GM23338 (cell line): ENCODE results near the gene MCC. TPM values are rescaled to one million over a fixed set of nuclear protein-coding genes. Genes with fewer than 3 reads are reported as not detected.

ENCODE experiments used
- ATAC-seq: fragments of 200-7000 bp; cut with Tn5 transposase; 3 replicates; pipeline ENCODE4 v1.9.1; 2020
- DNase-seq: peaks from one replicate; pipeline ENCODE4 v3.0.0-alpha.2; 2015; ENCODE audit warnings: low spot score
- H2AFZ ChIP-seq: fragments of 200-600 bp; sonication (generic); 2 replicates; pipeline ENCODE4 v1.8.0; 2016; ENCODE audit warnings: antibody characterized with exemption, mild to moderate bottlenecking, moderate library complexity
- H3F3A ChIP-seq: fragments of 200-600 bp; sonication (generic); replicated peaks from 2 replicates; pipeline ENCODE4 v1.8.0; 2017; ENCODE audit warnings: antibody characterized with exemption, mixed run types, low read depth
- H3K27ac ChIP-seq: fragments of 200-600 bp; sonication (generic); 2 replicates; pipeline ENCODE4 v1.6.1; 2016; ENCODE audit warnings: low read depth
- H3K27me3 ChIP-seq: fragments of 200-600 bp; sonication (generic); 2 replicates; pipeline ENCODE4 v1.8.0; 2016; ENCODE audit warnings: mild to moderate bottlenecking, mixed run types, moderate library complexity; ENCODE audit not compliant: insufficient read depth
- H3K36me3 ChIP-seq: fragments of 200-600 bp; sonication (generic); 2 replicates; pipeline ENCODE4 v1.8.0; 2016; ENCODE audit warnings: mild to moderate bottlenecking; ENCODE audit not compliant: insufficient read depth
- H3K4me1 ChIP-seq: fragments of 200-600 bp; sonication (generic); 2 replicates; pipeline ENCODE4 v1.8.0; 2016; ENCODE audit warnings: mild to moderate bottlenecking, moderate library complexity; ENCODE audit not compliant: insufficient read depth
- H3K4me2 ChIP-seq: fragments of 200-600 bp; sonication (generic); 2 replicates; pipeline ENCODE4 v1.7.1; 2017; ENCODE audit warnings: mixed run types
- H3K4me3 ChIP-seq: fragments of 200-600 bp; sonication (generic); 2 replicates; pipeline ENCODE4 v1.6.1; 2016; ENCODE audit warnings: mixed run types
- H3K79me2 ChIP-seq: fragments of 200-600 bp; sonication (generic); replicated peaks from 2 replicates; pipeline ENCODE4 v1.8.0; 2017; ENCODE audit warnings: mild to moderate bottlenecking; ENCODE audit not compliant: insufficient read depth
- H3K9me2 ChIP-seq: fragments of 200-600 bp; sonication (generic); 2 replicates; pipeline ENCODE4 v1.8.0; 2017; ENCODE audit not compliant: insufficient read depth
- H4K20me1 ChIP-seq: fragments of 200-600 bp; sonication (generic); replicated peaks from 2 replicates; pipeline ENCODE4 v1.8.0; 2017; ENCODE audit warnings: mild to moderate bottlenecking; ENCODE audit not compliant: insufficient read depth
- H3K27ac Mint-ChIP-seq: 2 replicates; pipeline ENCODE4 v1.8.0; 2020; ENCODE audit warnings: inconsistent platforms, mild to moderate bottlenecking, moderate library complexity, mixed read lengths
- H3K27me3 Mint-ChIP-seq: 3 replicates; pipeline ENCODE4 v1.8.0; 2022; ENCODE audit warnings: low read depth, mild to moderate bottlenecking, moderate library complexity, mixed read lengths, inconsistent platforms; ENCODE audit not compliant: insufficient read depth, poor library complexity
- H3K36me3 Mint-ChIP-seq: 3 replicates; pipeline ENCODE4 v1.8.0; 2021; ENCODE audit warnings: low read depth, mild to moderate bottlenecking, inconsistent platforms, moderate library complexity, mixed read lengths
- H3K4me1 Mint-ChIP-seq: 3 replicates; pipeline ENCODE4 v1.8.0; 2020; ENCODE audit warnings: mild to moderate bottlenecking, inconsistent platforms, mixed read lengths
- H3K4me3 Mint-ChIP-seq: 3 replicates; pipeline ENCODE4 v1.8.0; 2021; ENCODE audit warnings: moderate library complexity, mild to moderate bottlenecking, inconsistent platforms, mixed read lengths
- H3K9me3 Mint-ChIP-seq: 3 replicates; pipeline ENCODE4 v1.8.0; 2020; ENCODE audit warnings: moderate library complexity, mild to moderate bottlenecking, inconsistent platforms, mixed read lengths
- CREB1 ChIP-seq: fragments of 250-450 bp; sonication (Bioruptor Pico); IDR thresholded peaks from 2 replicates; pipeline ENCODE4 v1.5.0; 2020; ENCODE audit warnings: low read depth, mild to moderate bottlenecking, moderate library complexity
- EZH2 ChIP-seq: fragments of 200-600 bp; sonication (generic); IDR thresholded peaks from one replicate; pipeline ENCODE4 v1.8.0; 2017; ENCODE audit warnings: antibody characterized with exemption, mild to moderate bottlenecking, low read depth; ENCODE audit not compliant: unreplicated experiment
- EZH2phosphoT487 ChIP-seq: fragments of 200-600 bp; sonication (generic); IDR thresholded peaks from one replicate; pipeline ENCODE4 v1.8.1; 2018; ENCODE audit warnings: antibody characterized with exemption; ENCODE audit not compliant: unreplicated experiment
- JUNB ChIP-seq: IDR thresholded peaks from one replicate; pipeline ENCODE4 v1.6.1; 2016; ENCODE audit warnings: antibody characterized with exemption; ENCODE audit not compliant: unreplicated experiment
- NANOG ChIP-seq: IDR thresholded peaks from 2 replicates; pipeline ENCODE4 v1.6.1; 2016; ENCODE audit warnings: antibody characterized with exemption, borderline replicate concordance
- POLR2AphosphoS5 ChIP-seq: IDR thresholded peaks from 2 replicates; pipeline ENCODE4 v1.6.1; 2016; ENCODE audit warnings: antibody characterized with exemption, low read depth
- STAT1 ChIP-seq: IDR thresholded peaks from one replicate; pipeline ENCODE4 v1.6.1; 2016; ENCODE audit warnings: antibody characterized with exemption; ENCODE audit not compliant: unreplicated experiment
- ZNF114 ChIP-seq: fragments of 250-450 bp; sonication (Bioruptor Pico); IDR thresholded peaks from 2 replicates; pipeline ENCODE4 v1.5.0; 2020; ENCODE audit warnings: mild to moderate bottlenecking, moderate library complexity
- ZNF331 ChIP-seq: fragments of 250-450 bp; sonication (Bioruptor Pico); IDR thresholded peaks from 2 replicates; pipeline ENCODE4 v1.5.0; 2020; ENCODE audit warnings: low read depth, mild to moderate bottlenecking, moderate library complexity
- polyA plus RNA-seq: library from polyadenylated mRNA; unstranded; fragments of >200 nt; fragmentation: Nextera tagmentation; extraction: Ambion mirVana; gene quantifications from 2 replicates; pipeline ENCODE4 v1.2.1, GENCODE V29; 2016
- total RNA-seq: library from RNA; depleted of rRNA; stranded (reverse); fragments of >200 nt; shearing (Covaris generic); gene quantifications from 2 replicates; pipeline ENCODE4 v1.2.3, GENCODE V29; 2014
- TF ChIP-seq, protein P1 (sequence below), 2 experiments: fragments of 200-600 bp in 1 of 2; sonication (generic) in 1 of 2; conservative IDR thresholded peaks; 2 replicates each; pipeline versions ENCODE4 v1.5.1 to v1.6.1; 2016 to 2017; ENCODE audit warnings: antibody characterized with exemption in 2 of 2, low read depth in 2 of 2, mild to moderate bottlenecking in 2 of 2, moderate library complexity in 1 of 2
- TF ChIP-seq, protein P2 (sequence below): IDR thresholded peaks from one replicate; pipeline ENCODE4 v1.6.1; 2018; ENCODE audit warnings: antibody characterized with exemption; ENCODE audit not compliant: unreplicated experiment
- TF ChIP-seq, protein P3 (sequence below): fragments of 250-450 bp; sonication (Bioruptor Pico); IDR thresholded peaks from 2 replicates; pipeline ENCODE4 v1.5.0; 2020; ENCODE audit warnings: mild to moderate bottlenecking, moderate library complexity
- TF ChIP-seq, protein P4 (sequence below): IDR thresholded peaks from 2 replicates; pipeline ENCODE4 v1.6.1; 2016; ENCODE audit warnings: antibody characterized with exemption

Gene MCC
- total and polyA plus RNA-seq, 2 experiments from 2014 or later = 3.8 to 10.1 TPM

DNA sequence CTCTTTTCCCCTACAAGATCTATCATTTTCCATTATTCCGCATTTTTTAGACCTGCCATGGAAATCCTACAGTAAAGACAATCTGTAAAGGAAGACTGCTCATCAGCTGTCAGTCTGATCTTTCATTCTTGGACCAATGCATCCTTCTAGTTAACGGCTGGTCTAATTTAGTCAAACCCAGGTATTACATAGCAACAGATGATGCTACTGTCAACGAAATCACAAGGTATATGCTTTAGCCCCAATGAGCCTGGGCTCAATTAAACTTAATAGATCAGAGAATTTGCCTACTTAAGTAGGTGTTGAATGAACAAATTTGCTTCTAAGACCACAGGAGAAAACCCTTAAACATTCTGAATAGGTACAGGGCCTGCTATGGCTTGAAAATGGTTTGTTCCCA, 260.5 kb downstream of the MCC start:
- no peaks in the 10 kb centered on the region for H3K36me3 Mint-ChIP-seq

More for the DNA sequence above, 260.5 kb downstream of the MCC start:
- DNase-seq (no peak), ATAC-seq (no peak)
- no peaks in the 10 kb centered on the region for H3K79me2 ChIP-seq
- H4K20me1 ChIP-seq = no peaks in the 10 kb centered on the region
- TF ChIP-seq ZNF114 (CRISPR knock-in tag) = no peak
- no peak for TF ChIP-seq STAT1
- TF ChIP-seq, protein P1, sequence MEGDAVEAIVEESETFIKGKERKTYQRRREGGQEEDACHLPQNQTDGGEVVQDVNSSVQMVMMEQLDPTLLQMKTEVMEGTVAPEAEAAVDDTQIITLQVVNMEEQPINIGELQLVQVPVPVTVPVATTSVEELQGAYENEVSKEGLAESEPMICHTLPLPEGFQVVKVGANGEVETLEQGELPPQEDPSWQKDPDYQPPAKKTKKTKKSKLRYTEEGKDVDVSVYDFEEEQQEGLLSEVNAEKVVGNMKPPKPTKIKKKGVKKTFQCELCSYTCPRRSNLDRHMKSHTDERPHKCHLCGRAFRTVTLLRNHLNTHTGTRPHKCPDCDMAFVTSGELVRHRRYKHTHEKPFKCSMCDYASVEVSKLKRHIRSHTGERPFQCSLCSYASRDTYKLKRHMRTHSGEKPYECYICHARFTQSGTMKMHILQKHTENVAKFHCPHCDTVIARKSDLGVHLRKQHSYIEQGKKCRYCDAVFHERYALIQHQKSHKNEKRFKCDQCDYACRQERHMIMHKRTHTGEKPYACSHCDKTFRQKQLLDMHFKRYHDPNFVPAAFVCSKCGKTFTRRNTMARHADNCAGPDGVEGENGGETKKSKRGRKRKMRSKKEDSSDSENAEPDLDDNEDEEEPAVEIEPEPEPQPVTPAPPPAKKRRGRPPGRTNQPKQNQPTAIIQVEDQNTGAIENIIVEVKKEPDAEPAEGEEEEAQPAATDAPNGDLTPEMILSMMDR (conservative IDR thresholded peaks at IDR 0.05; ENCODE audit: low read depth in 2 of 2) = no peak
- no peak for TF ChIP-seq POLR2AphosphoS5
- TF ChIP-seq EZH2 = no peak
- no peak for TF ChIP-seq CREB1 (CRISPR knock-in tag)
- no peak for TF ChIP-seq ZNF331 (CRISPR knock-in tag)
- no peak for TF ChIP-seq NANOG
- TF ChIP-seq, protein P2, sequence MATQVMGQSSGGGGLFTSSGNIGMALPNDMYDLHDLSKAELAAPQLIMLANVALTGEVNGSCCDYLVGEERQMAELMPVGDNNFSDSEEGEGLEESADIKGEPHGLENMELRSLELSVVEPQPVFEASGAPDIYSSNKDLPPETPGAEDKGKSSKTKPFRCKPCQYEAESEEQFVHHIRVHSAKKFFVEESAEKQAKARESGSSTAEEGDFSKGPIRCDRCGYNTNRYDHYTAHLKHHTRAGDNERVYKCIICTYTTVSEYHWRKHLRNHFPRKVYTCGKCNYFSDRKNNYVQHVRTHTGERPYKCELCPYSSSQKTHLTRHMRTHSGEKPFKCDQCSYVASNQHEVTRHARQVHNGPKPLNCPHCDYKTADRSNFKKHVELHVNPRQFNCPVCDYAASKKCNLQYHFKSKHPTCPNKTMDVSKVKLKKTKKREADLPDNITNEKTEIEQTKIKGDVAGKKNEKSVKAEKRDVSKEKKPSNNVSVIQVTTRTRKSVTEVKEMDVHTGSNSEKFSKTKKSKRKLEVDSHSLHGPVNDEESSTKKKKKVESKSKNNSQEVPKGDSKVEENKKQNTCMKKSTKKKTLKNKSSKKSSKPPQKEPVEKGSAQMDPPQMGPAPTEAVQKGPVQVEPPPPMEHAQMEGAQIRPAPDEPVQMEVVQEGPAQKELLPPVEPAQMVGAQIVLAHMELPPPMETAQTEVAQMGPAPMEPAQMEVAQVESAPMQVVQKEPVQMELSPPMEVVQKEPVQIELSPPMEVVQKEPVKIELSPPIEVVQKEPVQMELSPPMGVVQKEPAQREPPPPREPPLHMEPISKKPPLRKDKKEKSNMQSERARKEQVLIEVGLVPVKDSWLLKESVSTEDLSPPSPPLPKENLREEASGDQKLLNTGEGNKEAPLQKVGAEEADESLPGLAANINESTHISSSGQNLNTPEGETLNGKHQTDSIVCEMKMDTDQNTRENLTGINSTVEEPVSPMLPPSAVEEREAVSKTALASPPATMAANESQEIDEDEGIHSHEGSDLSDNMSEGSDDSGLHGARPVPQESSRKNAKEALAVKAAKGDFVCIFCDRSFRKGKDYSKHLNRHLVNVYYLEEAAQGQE = no peak
- TF ChIP-seq EZH2phosphoT487 = no peak
- no peak for TF ChIP-seq JUNB
- TF ChIP-seq, protein P3, sequence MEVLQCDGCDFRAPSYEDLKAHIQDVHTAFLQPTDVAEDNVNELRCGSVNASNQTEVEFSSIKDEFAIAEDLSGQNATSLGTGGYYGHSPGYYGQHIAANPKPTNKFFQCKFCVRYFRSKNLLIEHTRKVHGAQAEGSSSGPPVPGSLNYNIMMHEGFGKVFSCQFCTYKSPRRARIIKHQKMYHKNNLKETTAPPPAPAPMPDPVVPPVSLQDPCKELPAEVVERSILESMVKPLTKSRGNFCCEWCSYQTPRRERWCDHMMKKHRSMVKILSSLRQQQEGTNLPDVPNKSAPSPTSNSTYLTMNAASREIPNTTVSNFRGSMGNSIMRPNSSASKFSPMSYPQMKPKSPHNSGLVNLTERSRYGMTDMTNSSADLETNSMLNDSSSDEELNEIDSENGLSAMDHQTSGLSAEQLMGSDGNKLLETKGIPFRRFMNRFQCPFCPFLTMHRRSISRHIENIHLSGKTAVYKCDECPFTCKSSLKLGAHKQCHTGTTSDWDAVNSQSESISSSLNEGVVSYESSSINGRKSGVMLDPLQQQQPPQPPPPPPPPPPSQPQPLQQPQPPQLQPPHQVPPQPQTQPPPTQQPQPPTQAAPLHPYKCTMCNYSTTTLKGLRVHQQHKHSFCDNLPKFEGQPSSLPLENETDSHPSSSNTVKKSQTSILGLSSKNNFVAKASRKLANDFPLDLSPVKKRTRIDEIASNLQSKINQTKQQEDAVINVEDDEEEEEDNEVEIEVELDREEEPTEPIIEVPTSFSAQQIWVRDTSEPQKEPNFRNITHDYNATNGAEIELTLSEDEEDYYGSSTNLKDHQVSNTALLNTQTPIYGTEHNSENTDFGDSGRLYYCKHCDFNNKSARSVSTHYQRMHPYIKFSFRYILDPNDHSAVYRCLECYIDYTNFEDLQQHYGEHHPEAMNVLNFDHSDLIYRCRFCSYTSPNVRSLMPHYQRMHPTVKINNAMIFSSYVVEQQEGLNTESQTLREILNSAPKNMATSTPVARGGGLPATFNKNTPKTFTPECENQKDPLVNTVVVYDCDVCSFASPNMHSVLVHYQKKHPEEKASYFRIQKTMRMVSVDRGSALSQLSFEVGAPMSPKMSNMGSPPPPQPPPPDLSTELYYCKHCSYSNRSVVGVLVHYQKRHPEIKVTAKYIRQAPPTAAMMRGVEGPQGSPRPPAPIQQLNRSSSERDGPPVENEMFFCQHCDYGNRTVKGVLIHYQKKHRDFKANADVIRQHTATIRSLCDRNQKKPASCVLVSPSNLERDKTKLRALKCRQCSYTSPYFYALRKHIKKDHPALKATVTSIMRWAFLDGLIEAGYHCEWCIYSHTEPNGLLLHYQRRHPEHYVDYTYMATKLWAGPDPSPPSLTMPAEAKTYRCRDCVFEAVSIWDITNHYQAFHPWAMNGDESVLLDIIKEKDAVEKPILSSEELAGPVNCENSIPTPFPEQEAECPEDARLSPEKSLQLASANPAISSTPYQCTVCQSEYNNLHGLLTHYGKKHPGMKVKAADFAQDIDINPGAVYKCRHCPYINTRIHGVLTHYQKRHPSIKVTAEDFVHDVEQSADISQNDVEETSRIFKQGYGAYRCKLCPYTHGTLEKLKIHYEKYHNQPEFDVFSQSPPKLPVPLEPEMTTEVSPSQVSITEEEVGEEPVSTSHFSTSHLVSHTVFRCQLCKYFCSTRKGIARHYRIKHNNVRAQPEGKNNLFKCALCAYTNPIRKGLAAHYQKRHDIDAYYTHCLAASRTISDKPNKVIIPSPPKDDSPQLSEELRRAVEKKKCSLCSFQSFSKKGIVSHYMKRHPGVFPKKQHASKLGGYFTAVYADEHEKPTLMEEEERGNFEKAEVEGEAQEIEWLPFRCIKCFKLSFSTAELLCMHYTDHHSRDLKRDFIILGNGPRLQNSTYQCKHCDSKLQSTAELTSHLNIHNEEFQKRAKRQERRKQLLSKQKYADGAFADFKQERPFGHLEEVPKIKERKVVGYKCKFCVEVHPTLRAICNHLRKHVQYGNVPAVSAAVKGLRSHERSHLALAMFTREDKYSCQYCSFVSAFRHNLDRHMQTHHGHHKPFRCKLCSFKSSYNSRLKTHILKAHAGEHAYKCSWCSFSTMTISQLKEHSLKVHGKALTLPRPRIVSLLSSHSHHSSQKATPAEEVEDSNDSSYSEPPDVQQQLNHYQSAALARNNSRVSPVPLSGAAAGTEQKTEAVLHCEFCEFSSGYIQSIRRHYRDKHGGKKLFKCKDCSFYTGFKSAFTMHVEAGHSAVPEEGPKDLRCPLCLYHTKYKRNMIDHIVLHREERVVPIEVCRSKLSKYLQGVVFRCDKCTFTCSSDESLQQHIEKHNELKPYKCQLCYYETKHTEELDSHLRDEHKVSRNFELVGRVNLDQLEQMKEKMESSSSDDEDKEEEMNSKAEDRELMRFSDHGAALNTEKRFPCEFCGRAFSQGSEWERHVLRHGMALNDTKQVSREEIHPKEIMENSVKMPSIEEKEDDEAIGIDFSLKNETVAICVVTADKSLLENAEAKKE (CRISPR knock-in tag) = no peak
- TF ChIP-seq, protein P4, sequence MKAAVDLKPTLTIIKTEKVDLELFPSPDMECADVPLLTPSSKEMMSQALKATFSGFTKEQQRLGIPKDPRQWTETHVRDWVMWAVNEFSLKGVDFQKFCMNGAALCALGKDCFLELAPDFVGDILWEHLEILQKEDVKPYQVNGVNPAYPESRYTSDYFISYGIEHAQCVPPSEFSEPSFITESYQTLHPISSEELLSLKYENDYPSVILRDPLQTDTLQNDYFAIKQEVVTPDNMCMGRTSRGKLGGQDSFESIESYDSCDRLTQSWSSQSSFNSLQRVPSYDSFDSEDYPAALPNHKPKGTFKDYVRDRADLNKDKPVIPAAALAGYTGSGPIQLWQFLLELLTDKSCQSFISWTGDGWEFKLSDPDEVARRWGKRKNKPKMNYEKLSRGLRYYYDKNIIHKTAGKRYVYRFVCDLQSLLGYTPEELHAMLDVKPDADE = no peak
- H3K4me1 Mint-ChIP-seq = peaks cover 42% of the 10 kb centered on the region
- H3K4me2 ChIP-seq = no peak overlapping the region
- H3F3A ChIP-seq = no peaks in the 10 kb centered on the region
- no peak overlapping the region for H3K4me3 ChIP-seq
- H3K9me3 Mint-ChIP-seq = no peaks in the 10 kb centered on the region
- no peaks in the 10 kb centered on the region; the same call in 1 of the 2 replicates for H3K9me2 ChIP-seq
- no peak overlapping the region for H3K4me3 Mint-ChIP-seq
- H3K36me3 ChIP-seq = no peaks in the 10 kb centered on the region
- no peak overlapping the region for H3K27ac ChIP-seq
- H3K4me1 ChIP-seq = peaks cover 7% of the 10 kb centered on the region; the same call in 1 of the 2 replicates
- no peak overlapping the region for H3K27ac Mint-ChIP-seq
- H3K27me3 ChIP-seq = no peaks in the 10 kb centered on the region
- no peaks in the 10 kb centered on the region for H3K27me3 Mint-ChIP-seq
- no peak overlapping the region for H2AFZ ChIP-seq
